ENCODE measurements around the gene ZNF92.

Gene ZNF92

GRCh38 chr7:65354263-65354662, 19.4 kb upstream of the ZNF92 start:
- H3K4me3 ChIP-seq (ENCODE audit: low read depth, low read length), result no peak overlapping the region
- DNase-seq (ENCODE audit: low read depth), result no peak

GRCh38 chr7:65369843-65370242, 3.8 kb upstream of the ZNF92 start:
- H3K4me3 ChIP-seq (ENCODE audit: low read depth, low read length), result no peak overlapping the region
- TF ChIP-seq MYC (IDR thresholded peaks at IDR 0.05; ENCODE audit: low read depth, low read length) (no peak), CTCF (IDR thresholded peaks at IDR 0.05; ENCODE audit: low read depth, low read length) (no peak), POLR2A (IDR thresholded peaks at IDR 0.05; ENCODE audit: extremely low read depth, insufficient read length) (no peak)
- TF ChIP-seq, protein P1, sequence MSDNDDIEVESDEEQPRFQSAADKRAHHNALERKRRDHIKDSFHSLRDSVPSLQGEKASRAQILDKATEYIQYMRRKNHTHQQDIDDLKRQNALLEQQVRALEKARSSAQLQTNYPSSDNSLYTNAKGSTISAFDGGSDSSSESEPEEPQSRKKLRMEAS (IDR thresholded peaks at IDR 0.05; ENCODE audit: low read depth, low read length), result no peak
- DNase-seq (ENCODE audit: low read depth), result no peak

More at GRCh38 chr7:65354263-65354662, 19.4 kb upstream of the ZNF92 start:
- TF ChIP-seq MYC (IDR thresholded peaks at IDR 0.05; ENCODE audit: low read depth, low read length) (no peak), POLR2A (IDR thresholded peaks at IDR 0.05; ENCODE audit: extremely low read depth, insufficient read length) (no peak), CTCF (IDR thresholded peaks at IDR 0.05; ENCODE audit: low read depth, low read length) (no peak)
- TF ChIP-seq, protein P1 (IDR thresholded peaks at IDR 0.05; ENCODE audit: low read depth, low read length), result no peak

DNA sequence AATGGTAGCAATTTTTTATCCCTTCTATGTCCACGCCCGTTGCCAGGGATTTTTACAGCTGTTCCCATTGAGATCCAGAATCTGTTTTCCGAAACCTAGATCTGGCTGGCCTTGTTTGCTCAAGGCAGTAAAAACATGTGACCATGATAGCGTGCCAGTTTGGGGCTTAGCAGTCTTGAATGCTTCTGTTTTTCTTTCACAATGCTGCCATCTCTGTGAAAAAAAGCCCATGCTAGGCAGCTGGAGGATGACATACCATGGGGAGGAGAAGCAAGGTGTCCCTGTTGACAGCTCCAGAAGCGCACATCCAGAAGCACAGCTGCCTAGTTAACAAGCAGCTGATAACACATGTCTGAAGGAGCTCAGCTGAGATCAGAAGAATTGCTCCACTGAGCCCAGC, 2.2 kb upstream of the ZNF92 start:
- H3K4me3 ChIP-seq (ENCODE audit: low read depth, low read length), result no peak overlapping the region
- TF ChIP-seq MYC (IDR thresholded peaks at IDR 0.05; ENCODE audit: low read depth, low read length) (no peak), POLR2A (IDR thresholded peaks at IDR 0.05; ENCODE audit: extremely low read depth, insufficient read length) (no peak), CTCF (IDR thresholded peaks at IDR 0.05; ENCODE audit: low read depth, low read length) (no peak)
- TF ChIP-seq, protein P1 (IDR thresholded peaks at IDR 0.05; ENCODE audit: low read depth, low read length), result no peak
- DNase-seq (ENCODE audit: low read depth), result no peak

DNA sequence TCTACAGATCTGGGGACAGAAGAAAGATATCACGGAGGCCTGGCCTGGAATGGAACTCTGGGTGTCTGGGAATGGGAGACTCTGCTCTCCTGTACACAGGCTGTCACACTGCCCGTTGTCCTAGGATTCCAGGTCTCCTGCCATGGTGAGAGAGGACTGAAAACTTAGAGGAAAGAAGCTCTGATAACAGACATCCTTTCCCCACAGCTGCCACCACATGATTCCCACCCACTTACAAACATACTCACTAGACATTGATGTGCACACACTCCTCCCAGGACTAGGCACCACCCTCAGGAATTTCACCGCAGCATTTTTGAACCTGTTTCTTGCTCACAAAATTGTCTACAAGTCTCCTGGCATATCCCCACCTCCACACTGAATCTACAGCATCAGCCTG, 5.7 kb downstream of the ZNF92 start:
- DNase-seq (ENCODE audit: low read depth), result no peak
- no peak overlapping the region for H3K4me3 ChIP-seq (ENCODE audit: low read depth, low read length)
- TF ChIP-seq CTCF (IDR thresholded peaks at IDR 0.05; ENCODE audit: low read depth, low read length) (no peak), POLR2A (IDR thresholded peaks at IDR 0.05; ENCODE audit: extremely low read depth, insufficient read length) (no peak)

DNA sequence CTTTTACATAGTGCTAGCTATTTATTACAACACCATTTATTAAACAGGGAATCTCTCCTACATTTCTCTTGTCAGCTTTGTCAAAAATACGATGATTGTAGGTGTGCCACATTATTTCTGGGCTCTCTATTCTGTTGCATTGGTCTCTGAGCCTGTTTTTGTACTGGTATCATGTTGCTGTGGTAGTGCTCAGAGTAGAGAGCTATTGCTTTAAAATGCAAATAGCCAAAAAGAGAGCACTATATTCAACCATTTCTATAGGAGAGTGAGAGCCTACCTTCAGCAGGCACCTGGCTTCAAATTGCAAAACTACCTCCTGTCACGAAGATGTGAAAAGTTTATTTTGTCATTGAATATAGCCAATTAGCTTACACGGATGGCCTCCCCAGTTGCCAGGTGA, 8.1 kb downstream of the ZNF92 start:
- no peak overlapping the region for H3K4me3 ChIP-seq (ENCODE audit: low read depth, low read length)
- TF ChIP-seq CTCF (IDR thresholded peaks at IDR 0.05; ENCODE audit: low read depth, low read length) (no peak), MYC (IDR thresholded peaks at IDR 0.05; ENCODE audit: low read depth, low read length) (no peak), POLR2A (IDR thresholded peaks at IDR 0.05; ENCODE audit: extremely low read depth, insufficient read length) (no peak)
- TF ChIP-seq, protein P1 (IDR thresholded peaks at IDR 0.05; ENCODE audit: low read depth, low read length), result no peak
- DNase-seq (ENCODE audit: low read depth), result no peak

DNA sequence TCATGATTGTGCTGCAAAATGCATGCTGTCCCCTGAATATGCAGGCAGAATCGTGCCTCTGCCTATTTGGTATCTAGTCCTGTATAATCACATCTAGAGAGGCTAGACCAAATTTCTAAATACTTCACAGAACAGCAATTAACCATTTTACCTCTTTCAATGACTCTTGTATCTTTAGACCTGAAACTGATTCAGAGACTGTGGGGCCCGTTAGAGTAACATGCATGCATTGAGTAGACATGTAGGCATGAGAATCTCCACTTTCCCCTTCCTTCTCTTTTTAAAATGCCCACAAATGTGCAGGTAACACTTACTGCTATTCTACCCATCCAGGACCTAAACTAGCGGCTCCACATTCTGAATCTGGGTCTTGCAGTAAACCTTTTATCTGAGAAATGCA, 8.8 kb downstream of the ZNF92 start:
- no peak overlapping the region for H3K4me3 ChIP-seq (ENCODE audit: low read depth, low read length)
- TF ChIP-seq, protein P1 (IDR thresholded peaks at IDR 0.05; ENCODE audit: low read depth, low read length), result no peak
- no peak for TF ChIP-seq MYC (IDR thresholded peaks at IDR 0.05; ENCODE audit: low read depth, low read length)
- no peak for TF ChIP-seq POLR2A (IDR thresholded peaks at IDR 0.05; ENCODE audit: extremely low read depth, insufficient read length)
- TF ChIP-seq CTCF (IDR thresholded peaks at IDR 0.05; ENCODE audit: low read depth, low read length), result no peak
- DNase-seq (ENCODE audit: low read depth), result no peak
